MM.1S (cell line): ENCODE measurements around the gene LAG3.

Source experiments
- CTCF ChIP-seq: fragments of 300-600 bp; sonication (generic); IDR thresholded peaks from 2 replicates; pipeline ENCODE4 v1.5.1; 2016; ENCODE audit warnings: antibody characterized with exemption, low read length, mixed read lengths
- EZH2 ChIP-seq: fragments of 300-600 bp; sonication (generic); optimal IDR thresholded peaks from 2 replicates; pipeline ENCODE3; 2017; ENCODE audit warnings: low read depth, mild to moderate bottlenecking, antibody characterized with exemption, low read length, mixed read lengths
- EZH2phosphoT487 ChIP-seq: fragments of 300-600 bp; sonication (generic); IDR thresholded peaks from 2 replicates; pipeline ENCODE4 v1.6.1; 2018; ENCODE audit warnings: antibody characterized with exemption, low read length

DNA sequence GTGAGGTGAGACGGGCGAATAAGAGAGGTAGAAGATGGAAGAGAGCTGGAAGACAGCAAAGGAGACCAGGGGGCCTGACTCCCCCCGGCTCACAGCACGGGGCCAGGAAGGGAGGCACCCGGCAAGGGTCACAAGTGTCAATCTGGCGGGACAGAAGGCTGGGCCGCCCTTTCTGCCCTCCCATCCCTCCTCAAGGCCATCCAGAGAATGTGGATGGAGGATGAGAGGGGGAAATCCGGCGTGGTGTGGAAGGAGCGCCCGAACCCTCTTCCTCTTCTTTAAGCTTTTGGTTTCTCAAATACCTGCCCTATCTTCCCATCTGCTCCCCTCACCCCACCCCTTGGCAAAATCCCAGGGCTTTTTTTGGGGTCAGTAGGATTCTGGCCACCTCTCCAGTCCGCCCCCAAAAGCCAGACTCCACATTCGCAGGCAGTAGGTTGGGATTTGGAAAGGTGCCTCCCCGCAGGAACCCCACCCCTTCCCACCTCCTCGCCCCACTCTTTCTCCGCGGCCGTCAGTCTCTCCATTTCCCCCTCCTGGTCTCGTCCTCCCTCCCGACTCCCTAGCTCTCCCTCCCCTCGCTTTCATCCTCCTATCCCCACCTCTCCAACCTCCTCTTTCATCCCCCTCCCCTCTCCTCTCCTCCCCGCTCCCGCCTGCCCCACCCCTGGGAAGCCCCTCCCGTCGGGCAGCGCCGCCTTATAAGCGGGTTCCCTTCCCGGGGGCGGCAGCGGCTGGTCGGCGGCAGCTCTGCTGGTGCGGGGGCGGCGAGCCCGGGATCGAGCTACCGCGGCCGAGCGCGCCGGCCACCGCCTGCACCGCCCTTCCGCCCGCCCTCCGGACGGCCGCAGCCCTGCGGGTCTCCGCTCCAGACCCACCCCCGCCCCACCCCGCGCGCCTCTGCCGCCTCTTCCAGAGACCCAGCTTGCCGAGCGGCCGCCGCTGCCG, 6.4 kb upstream of the LAG3 start, which contains the start of gene PTMS:
- no peak for TF ChIP-seq CTCF
- no peak for TF ChIP-seq EZH2
- no peak for TF ChIP-seq EZH2phosphoT487
